Subcutaneous abdominal adipose tissue (tissue), 5 donors: Measurements from ENCODE around the gene TEKT1.
"Not testable (repeated sequence)": the region's sequence is repeated elsewhere in the genome, so short reads cannot be mapped to it uniquely, and the experiment has no call there.

Source experiments
- H3K27ac ChIP-seq: one replicate; pipeline ENCODE4 v1.7.0; 2013; ENCODE audit warnings: low read depth, mild to moderate bottlenecking, inconsistent platforms, low read length, moderate library complexity
- H3K27me3 ChIP-seq, 5 donors: one replicate each; pipeline ENCODE4 v1.7.0; 2013; ENCODE audit warnings: low read length in 5 of 5, inconsistent platforms in 1 of 5; ENCODE audit not compliant: control insufficient read depth in 5 of 5, insufficient read depth in 4 of 5
- H3K36me3 ChIP-seq, 5 donors: one replicate each; pipeline ENCODE4 v1.7.0; 2013; ENCODE audit warnings: low read length in 5 of 5; ENCODE audit not compliant: control insufficient read depth in 5 of 5, insufficient read depth in 5 of 5
- H3K4me1 ChIP-seq, 5 donors: one replicate each; pipeline ENCODE4 v1.7.0; 2013; ENCODE audit warnings: low read length in 5 of 5, mild to moderate bottlenecking in 3 of 5, moderate library complexity in 1 of 5; ENCODE audit not compliant: control insufficient read depth in 5 of 5, insufficient read depth in 5 of 5
- H3K4me3 ChIP-seq, 5 donors: one replicate each; pipeline ENCODE4 v1.7.0; 2013; ENCODE audit warnings: low read length in 5 of 5, low read depth in 1 of 5
- H3K9ac ChIP-seq, 5 donors: one replicate each; pipeline ENCODE4 v1.7.0; 2013; ENCODE audit warnings: low read length in 5 of 5, mild to moderate bottlenecking in 4 of 5, moderate library complexity in 3 of 5
- H3K9me3 ChIP-seq, 5 donors: one replicate each; pipeline ENCODE4 v1.7.0; 2013; ENCODE audit warnings: low read length in 5 of 5; ENCODE audit not compliant: control insufficient read depth in 5 of 5
- donor health status: healthy.
- donor health status: healthy.
- donor health status: healthy.
- donor health status: healthy.
- donor health status: healthy.

The TEKT1 gene

GRCh38 chr17:6857336-6857735, 25.8 kb upstream of the TEKT1 start:
- Histone ChIP-seq H3K9me3 (no peaks in the 10 kb centered on the region), H3K36me3 (no peaks in the 10 kb centered on the region), H3K4me1 (no peaks in the 10 kb centered on the region), H3K27me3 (peaks cover 0 to 10% (median 6%) of the 10 kb centered on the region in 5 donors), H3K27ac (no peak overlapping the region), H3K4me3 (no peak overlapping the region), H3K9ac (no peak overlapping the region)

- Histone ChIP-seq H3K27me3 (peaks cover 0 to 7% (median 5%) of the 10 kb centered on the region in 5 donors), H3K36me3 (no peaks in the 10 kb centered on the region), H3K4me1 (no peaks in the 10 kb centered on the region), H3K9me3 (no peaks in the 10 kb centered on the region), H3K4me3 (no peak overlapping the region), H3K9ac (no peak overlapping the region), H3K27ac (no peak overlapping the region)
Observed at GRCh38 chr17:6856051-6856450, 24.5 kb upstream of the TEKT1 start.

- peaks cover 0 to 10% (median 7%) of the 10 kb centered on the region in 5 donors for H3K27me3 ChIP-seq
Observed at GRCh38 chr17:6853764-6854442, 22.4 kb upstream of the TEKT1 start.

GRCh38 chr17:6848545-6849179, 17.1 kb upstream of the TEKT1 start:
- not testable (repeated sequence) for H3K27me3 ChIP-seq, H3K27ac ChIP-seq, H3K9me3 ChIP-seq, H3K36me3 ChIP-seq, H3K4me3 ChIP-seq, H3K9ac ChIP-seq, H3K4me1 ChIP-seq

More at GRCh38 chr17:6853764-6854442, 22.4 kb upstream of the TEKT1 start:
- H3K4me3 ChIP-seq = no peak overlapping the region
- no peak overlapping the region for H3K27ac ChIP-seq
- H3K4me1 ChIP-seq = no peaks in the 10 kb centered on the region
- no peaks in the 10 kb centered on the region for H3K9me3 ChIP-seq
- H3K9ac ChIP-seq = no peak overlapping the region
- no peaks in the 10 kb centered on the region for H3K36me3 ChIP-seq

- not testable (repeated sequence) for H3K4me1 ChIP-seq, H3K36me3 ChIP-seq, H3K9ac ChIP-seq, H3K9me3 ChIP-seq, H3K4me3 ChIP-seq, H3K27ac ChIP-seq
- peaks cover 0 to 10% (median 6%) of the 10 kb centered on the region in 5 donors for H3K27me3 ChIP-seq
Observed at GRCh38 chr17:6846138-6846537, 14.6 kb upstream of the TEKT1 start.

- H3K36me3 ChIP-seq, H3K4me3 ChIP-seq, H3K9ac ChIP-seq, H3K9me3 ChIP-seq, H3K27ac ChIP-seq, H3K4me1 ChIP-seq: not testable (repeated sequence)
- H3K27me3 ChIP-seq = peaks cover 0 to 15% (median 9%) of the 10 kb centered on the region in 5 donors
Observed at GRCh38 chr17:6844406-6844805, 12.9 kb upstream of the TEKT1 start.

GRCh38 chr17:6843241-6843880, 11.8 kb upstream of the TEKT1 start:
- H3K27ac ChIP-seq = no peak overlapping the region
- H3K27me3 ChIP-seq = peaks cover 0 to 15% (median 6%) of the 10 kb centered on the region in 5 donors
- H3K36me3 ChIP-seq = no peaks in the 10 kb centered on the region
- H3K4me1 ChIP-seq = peaks cover 0 to 3% (median 0%) of the 10 kb centered on the region in 5 donors
- H3K9me3 ChIP-seq = no peaks in the 10 kb centered on the region
- H3K9ac ChIP-seq = no peak overlapping the region
- H3K4me3 ChIP-seq = no peak overlapping the region

- not testable (repeated sequence) for H3K4me1 ChIP-seq, H3K9ac ChIP-seq, H3K4me3 ChIP-seq, H3K9me3 ChIP-seq, H3K36me3 ChIP-seq, H3K27ac ChIP-seq
- H3K27me3 ChIP-seq = peaks cover 0 to 15% (median 6%) of the 10 kb centered on the region in 5 donors
Observed at GRCh38 chr17:6841769-6842168, 10.2 kb upstream of the TEKT1 start.

GRCh38 chr17:6830383-6830986, 1.0 kb downstream of the TEKT1 start:
- Histone ChIP-seq H3K4me3 (no peak overlapping the region), H3K4me1 (peaks cover 0 to 13% (median 10%) of the 10 kb centered on the region in 5 donors), H3K27me3 (peaks cover 5 to 21% (median 16%) of the 10 kb centered on the region in 5 donors), H3K9ac (no peak overlapping the region), H3K9me3 (no peaks in the 10 kb centered on the region), H3K27ac (no peak overlapping the region), H3K36me3 (no peaks in the 10 kb centered on the region)

GRCh38 chr17:6823011-6823442, 8.5 kb downstream of the TEKT1 start:
- no peak overlapping the region for H3K9ac ChIP-seq
- no peaks in the 10 kb centered on the region for H3K36me3 ChIP-seq
- H3K4me3 ChIP-seq = no peak overlapping the region
- peaks cover 0 to 5% (median 0%) of the 10 kb centered on the region in 5 donors for H3K27me3 ChIP-seq
- no peak overlapping the region for H3K27ac ChIP-seq
- H3K9me3 ChIP-seq = peaks cover 0 to 5% (median 3%) of the 10 kb centered on the region in 5 donors
- H3K4me1 ChIP-seq = no peaks in the 10 kb centered on the region
